ENCODE results near the gene ADAMTSL5.
"Not testable (repeated sequence)": the region's sequence is repeated elsewhere in the genome, so short reads cannot be mapped to it uniquely, and the experiment has no call there.

Gene ADAMTSL5

GRCh38 chr19:1511318-1512317, 1.2 kb downstream of the ADAMTSL5 start:
- no peak for DNase-seq

GRCh38 chr19:1510807-1511206, 2.0 kb downstream of the ADAMTSL5 start:
- no peak for DNase-seq

- no peak for DNase-seq
These were observed 2.4 kb downstream of the ADAMTSL5 start for GRCh38 chr19:1510442-1510806.

GRCh38 chr19:1509602-1510441, 3.0 kb downstream of the ADAMTSL5 start:
- no peak for DNase-seq

- DNase-seq = no peak
These were observed 4.3 kb downstream of the ADAMTSL5 start for GRCh38 chr19:1508507-1508856.

GRCh38 chr19:1507763-1508506, 4.9 kb downstream of the ADAMTSL5 start:
- peak; percentile 93 for DNase-seq

- DNase-seq = no peak
These were observed 5.6 kb downstream of the ADAMTSL5 start for GRCh38 chr19:1507192-1507660.

GRCh38 chr19:1505991-1506881, 6.6 kb downstream of the ADAMTSL5 start:
- no peak for DNase-seq

GRCh38 chr19:1505012-1505411, 7.8 kb downstream of the ADAMTSL5 start:
- no peak for DNase-seq

GRCh38 chr19:1503925-1504773, 8.7 kb downstream of the ADAMTSL5 start:
- no peak for DNase-seq

- DNase-seq = peak; percentile 52
These were observed 9.5 kb downstream of the ADAMTSL5 start for GRCh38 chr19:1503089-1503924.

- DNase-seq = no peak
These were observed 10.3 kb downstream of the ADAMTSL5 start for GRCh38 chr19:1502433-1503088.

GRCh38 chr19:1501200-1501595, 11.6 kb downstream of the ADAMTSL5 start:
- no peak for DNase-seq

- not testable (repeated sequence) for DNase-seq
These were observed 13.6 kb downstream of the ADAMTSL5 start for GRCh38 chr19:1499231-1499630.

GRCh38 chr19:1497578-1498235, 15.1 kb downstream of the ADAMTSL5 start:
- no peak for DNase-seq

GRCh38 chr19:1496714-1497577, 15.9 kb downstream of the ADAMTSL5 start:
- no peak for DNase-seq

- DNase-seq = no peak
These were observed 16.8 kb downstream of the ADAMTSL5 start for GRCh38 chr19:1495799-1496713.

Measured in NCI-H1436 (cell line).